Mesendoderm (in vitro differentiated cells): ENCODE measurements around the gene RUNX2.

Experiments used
- DNase-seq: peaks from one replicate; pipeline ENCODE4 v3.0.0; 2013
- H2AK5ac ChIP-seq: 2 replicates; pipeline ENCODE4 v1.6.1; 2013; ENCODE audit warnings: low read length, inconsistent platforms
- H2BK120ac ChIP-seq: 2 replicates; pipeline ENCODE4 v1.6.1; 2013; ENCODE audit warnings: low read depth, mild to moderate bottlenecking, low read length, moderate library complexity, mixed read lengths
- H2BK15ac ChIP-seq: replicated peaks from 2 replicates; pipeline ENCODE4 v1.6.1; 2013; ENCODE audit warnings: low read depth, mild to moderate bottlenecking, moderate library complexity
- H2BK5ac ChIP-seq: 2 replicates; pipeline ENCODE4 v1.6.1; 2013; ENCODE audit warnings: low read length, inconsistent platforms
- H3K18ac ChIP-seq: 2 replicates; pipeline ENCODE4 v1.6.1; 2013; ENCODE audit warnings: mild to moderate bottlenecking, low read length, mixed read lengths
- H3K23ac ChIP-seq: one replicate; pipeline ENCODE4 v1.6.1; 2013; ENCODE audit warnings: low read length
- H3K27ac ChIP-seq: 2 replicates; pipeline ENCODE4 v1.5.1; 2013; ENCODE audit warnings: low read depth, mild to moderate bottlenecking, inconsistent platforms, low read length, moderate library complexity
- H3K27me3 ChIP-seq: 2 replicates; pipeline ENCODE4 v1.6.1; 2013; ENCODE audit warnings: low read length, control low read depth, mild to moderate bottlenecking, inconsistent platforms; ENCODE audit not compliant: insufficient read depth, poor library complexity
- H3K36me3 ChIP-seq: 2 replicates; pipeline ENCODE4 v1.6.1; 2013; ENCODE audit warnings: low read length, inconsistent platforms; ENCODE audit not compliant: control insufficient read depth, insufficient read depth
- H3K4ac ChIP-seq: one replicate; pipeline ENCODE4 v1.6.1; 2013; ENCODE audit warnings: low read depth, mild to moderate bottlenecking, low read length, moderate library complexity
- H3K4me1 ChIP-seq: 2 replicates; pipeline ENCODE4 v1.6.1; 2013; ENCODE audit warnings: low read depth, low read length, inconsistent platforms; ENCODE audit not compliant: control insufficient read depth
- H3K4me2 ChIP-seq: 2 replicates; pipeline ENCODE4 v1.6.1; 2013; ENCODE audit warnings: low read length
- H3K4me3 ChIP-seq: 2 replicates; pipeline ENCODE4 v1.5.1; 2013; ENCODE audit warnings: mild to moderate bottlenecking, low read length
- H3K56ac ChIP-seq: one replicate; pipeline ENCODE4 v1.6.1; 2013; ENCODE audit warnings: low read length
- H3K79me1 ChIP-seq: 2 replicates; pipeline ENCODE4 v1.6.1; 2013; ENCODE audit warnings: low read length, inconsistent platforms
- H3K79me2 ChIP-seq: 2 replicates; pipeline ENCODE4 v1.6.1; 2013; ENCODE audit warnings: mild to moderate bottlenecking, low read length; ENCODE audit not compliant: control insufficient read depth, insufficient read depth
- H3K9ac ChIP-seq: 2 replicates; pipeline ENCODE4 v1.6.1; 2013; ENCODE audit warnings: low read length, inconsistent platforms
- H4K5ac ChIP-seq: one replicate; pipeline ENCODE4 v1.6.1; 2013; ENCODE audit warnings: low read length
- H4K8ac ChIP-seq: one replicate; pipeline ENCODE4 v1.6.1; 2013; ENCODE audit warnings: low read depth, mild to moderate bottlenecking, control low read depth, low read length, moderate library complexity
- WGBS: extraction: QIAGEN DNeasy Blood & Tissue Kit; methylation state at CpG from one replicate; pipeline ENCODE4 v1.1.7; 2013; ENCODE audit warnings: low lambda C conversion rate, missing lambda C conversion rate; ENCODE audit not compliant: insufficient coverage; ENCODE audit errors: extremely low coverage; 5-methylcytosine and 5-hydroxymethylcytosine counted together

RUNX2 gene

GRCh38 chr6:45371924-45372573 is 43.9 kb downstream of the RUNX2 start:
- WGBS = no CpG with 5 or more reads among the region's 3 CpGs
- no peak overlapping the region for H3K4ac ChIP-seq
- no peak overlapping the region for H3K4me3 ChIP-seq
- no peak overlapping the region for H3K56ac ChIP-seq
- H3K4me1 ChIP-seq = no peaks in the 10 kb centered on the region
- H3K27ac ChIP-seq = no peak overlapping the region
- H3K23ac ChIP-seq = no peak overlapping the region
- H3K36me3 ChIP-seq = no peaks in the 10 kb centered on the region
- peaks cover 4% of the 10 kb centered on the region for H3K79me2 ChIP-seq
- no peak overlapping the region for H2BK5ac ChIP-seq
- H3K4me2 ChIP-seq = no peak overlapping the region
- H3K9ac ChIP-seq = no peak overlapping the region
- H2AK5ac ChIP-seq = no peak overlapping the region
- H3K18ac ChIP-seq = no peak overlapping the region
- H3K79me1 ChIP-seq = peaks cover 4% of the 10 kb centered on the region
- H2BK15ac ChIP-seq = no peak overlapping the region
- DNase-seq = no peak
- H4K5ac ChIP-seq = no peak overlapping the region
- H3K27me3 ChIP-seq = no peaks in the 10 kb centered on the region
- no peak overlapping the region for H2BK120ac ChIP-seq
- no peak overlapping the region for H4K8ac ChIP-seq

GRCh38 chr6:45375449-45375848 is 47.3 kb downstream of the RUNX2 start:
- H4K8ac ChIP-seq = no peak overlapping the region
- H3K27me3 ChIP-seq = no peaks in the 10 kb centered on the region
- H3K36me3 ChIP-seq = no peaks in the 10 kb centered on the region
- no peak overlapping the region for H2BK120ac ChIP-seq
- H3K27ac ChIP-seq = no peak overlapping the region
- peaks cover 4% of the 10 kb centered on the region for H3K79me2 ChIP-seq
- H3K9ac ChIP-seq = no peak overlapping the region
- H3K4me2 ChIP-seq = no peak overlapping the region
- H3K4me1 ChIP-seq = no peaks in the 10 kb centered on the region
- no peak overlapping the region for H2BK15ac ChIP-seq
- no peak for DNase-seq
- H2BK5ac ChIP-seq = no peak overlapping the region
- H3K79me1 ChIP-seq = peaks cover 4% of the 10 kb centered on the region
- no peak overlapping the region for H4K5ac ChIP-seq
- no CpG with 5 or more reads among the region's 3 CpGs for WGBS
- H3K23ac ChIP-seq = no peak overlapping the region
- no peak overlapping the region for H2AK5ac ChIP-seq
- no peak overlapping the region for H3K18ac ChIP-seq
- H3K4me3 ChIP-seq = no peak overlapping the region
- no peak overlapping the region for H3K4ac ChIP-seq
- H3K56ac ChIP-seq = no peak overlapping the region

GRCh38 chr6:45376310-45377042 is 48.3 kb downstream of the RUNX2 start:
- 100% methylated on average over 1 of the region's 11 CpGs for WGBS
- Histone ChIP-seq H3K36me3 (no peaks in the 10 kb centered on the region), H3K9ac (peak overlapping the region; percentile 93), H3K4me1 (no peaks in the 10 kb centered on the region), H4K5ac (no peak overlapping the region), H3K4me2 (peak overlapping the region; percentile 58), H3K4ac (peak overlapping the region; percentile 16), H3K79me2 (peaks cover 4% of the 10 kb centered on the region), H3K18ac (no peak overlapping the region), H3K23ac (no peak overlapping the region), H2BK120ac (no peak overlapping the region), H2AK5ac (no peak overlapping the region), H3K27me3 (no peaks in the 10 kb centered on the region), H3K27ac (no peak overlapping the region), H2BK15ac (no peak overlapping the region), H2BK5ac (no peak overlapping the region), H4K8ac (no peak overlapping the region), H3K4me3 (peak overlapping the region; percentile 74), H3K56ac (peak overlapping the region; percentile 99), H3K79me1 (peaks cover 4% of the 10 kb centered on the region)
- peak; percentile 50 for DNase-seq

- Histone ChIP-seq H3K27ac (peak overlapping the region; percentile 95), H4K8ac (no peak overlapping the region), H3K56ac (peak overlapping the region; percentile 99), H3K4me1 (no peaks in the 10 kb centered on the region), H2BK15ac (no peak overlapping the region), H3K4me3 (peak overlapping the region; percentile 74), H3K23ac (peak overlapping the region; percentile 83), H3K9ac (peak overlapping the region; percentile 93), H3K4me2 (peak overlapping the region; percentile 58), H3K79me2 (peaks cover 4% of the 10 kb centered on the region), H3K36me3 (no peaks in the 10 kb centered on the region), H3K27me3 (no peaks in the 10 kb centered on the region), H3K4ac (peak overlapping the region; percentile 82), H3K79me1 (peaks cover 4% of the 10 kb centered on the region), H2BK5ac (no peak overlapping the region), H2AK5ac (no peak overlapping the region), H4K5ac (no peak overlapping the region), H2BK120ac (peak overlapping the region; percentile 46), H3K18ac (peak overlapping the region; percentile 94)
- WGBS = no CpG with 5 or more reads among the region's 21 CpGs
- no peak for DNase-seq
Measured at GRCh38 chr6:45377043-45377553, 49.0 kb downstream of the RUNX2 start.

GRCh38 chr6:45377554-45378333 is 49.6 kb downstream of the RUNX2 start, which contains the start of gene SUPT3H:
Gene SUPT3H (minus strand): TSS chr6:45377934.
- Histone ChIP-seq H3K4ac (peak within 1 kb of the TSS; percentile 82), H3K27me3 (no peaks in the 10 kb centered on the region), H3K4me3 (peak within 1 kb of the TSS; percentile 74), H3K36me3 (no peaks in the 10 kb centered on the region), H3K4me1 (no peaks in the 10 kb centered on the region), H3K23ac (peak within 1 kb of the TSS; percentile 83), H3K18ac (peak within 1 kb of the TSS; percentile 98), H3K79me1 (peaks cover 4% of the 10 kb centered on the region), H3K56ac (peak within 1 kb of the TSS; percentile 99), H4K8ac (peak within 1 kb of the TSS; percentile 99), H4K5ac (no peak within 1 kb of the TSS), H2BK15ac (no peak within 1 kb of the TSS), H2BK5ac (peak within 1 kb of the TSS; percentile 75), H3K79me2 (peaks cover 4% of the 10 kb centered on the region), H2AK5ac (no peak within 1 kb of the TSS), H3K9ac (peak within 1 kb of the TSS; percentile 93), H2BK120ac (peak within 1 kb of the TSS; percentile 46), H3K4me2 (peak within 1 kb of the TSS; percentile 63), H3K27ac (peak within 1 kb of the TSS; percentile 95)
- peak; percentile 98 for DNase-seq
- WGBS = no CpG with 5 or more reads among the region's 75 CpGs
